Activated T-cell treated with anti-CD3 and anti-CD28 coated beads for 4 hours (primary cell): ENCODE data around the gene TM9SF1.
"Not testable (repeated sequence)": the region's sequence is repeated elsewhere in the genome, so short reads cannot be mapped to it uniquely, and the experiment has no call there.

ENCODE experiments used
- DNase-seq: peaks from one replicate; pipeline ENCODE4 v3.0.0-alpha.2; 2020

TM9SF1 gene

DNA sequence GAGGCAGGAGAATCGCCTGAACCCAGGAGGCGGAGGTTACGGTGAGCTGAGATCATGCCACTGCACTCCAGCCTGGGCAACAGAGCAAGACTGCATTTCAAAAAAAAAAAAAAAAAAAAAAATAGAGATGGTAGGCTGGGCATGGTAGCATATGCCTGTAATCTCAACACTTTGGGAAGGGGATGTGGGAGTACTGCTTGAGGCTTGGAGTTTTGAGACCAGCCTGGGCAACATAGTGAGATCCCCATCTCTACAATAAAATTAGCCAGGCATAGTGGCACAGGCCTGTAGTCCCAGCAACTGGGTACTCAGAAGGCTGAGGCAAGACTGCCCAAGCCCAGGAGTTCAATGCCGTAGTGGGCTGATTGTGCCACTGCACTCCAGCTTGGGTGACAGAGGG, 27.7 kb upstream of the TM9SF1 start:
- not testable (repeated sequence) for DNase-seq

DNA sequence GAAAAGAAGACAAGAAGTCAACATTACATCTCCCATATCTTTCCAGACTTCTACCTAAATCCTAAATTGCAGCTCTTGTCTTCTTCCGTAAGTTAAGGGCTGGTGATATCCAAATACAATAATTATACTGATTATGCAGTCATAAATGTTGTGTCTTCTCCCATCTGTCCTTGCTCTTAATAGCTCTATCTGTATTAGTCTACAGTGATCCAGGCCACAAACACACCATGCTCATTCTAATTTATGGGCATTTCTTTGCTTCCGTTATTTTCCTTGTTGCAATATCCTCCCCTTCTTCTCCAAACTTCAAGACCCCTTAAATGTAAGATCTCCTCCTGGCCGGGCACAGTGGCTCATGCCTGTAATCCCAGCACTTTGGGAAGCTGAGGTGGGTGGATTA, 24.3 kb upstream of the TM9SF1 start:
- no peak for DNase-seq

DNA sequence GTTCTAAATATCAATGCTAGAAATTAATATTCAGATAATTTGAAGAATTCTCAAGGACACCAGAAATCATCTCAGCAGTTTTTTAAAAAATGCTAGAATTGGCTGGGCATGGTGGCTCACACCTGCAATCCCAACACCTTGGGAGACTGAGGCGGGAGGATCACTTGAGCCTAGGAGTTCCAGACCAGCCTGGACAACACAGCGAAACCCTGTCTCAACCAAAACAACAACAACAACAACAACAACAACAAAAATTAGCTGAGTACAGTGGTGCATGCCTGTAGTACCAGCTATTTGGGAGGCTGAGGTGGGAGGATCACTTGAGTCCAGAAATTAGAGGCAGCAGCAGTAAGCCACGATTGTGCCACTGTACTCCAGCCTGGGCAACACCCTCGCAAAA, 23.8 kb upstream of the TM9SF1 start:
- no peak for DNase-seq

DNA sequence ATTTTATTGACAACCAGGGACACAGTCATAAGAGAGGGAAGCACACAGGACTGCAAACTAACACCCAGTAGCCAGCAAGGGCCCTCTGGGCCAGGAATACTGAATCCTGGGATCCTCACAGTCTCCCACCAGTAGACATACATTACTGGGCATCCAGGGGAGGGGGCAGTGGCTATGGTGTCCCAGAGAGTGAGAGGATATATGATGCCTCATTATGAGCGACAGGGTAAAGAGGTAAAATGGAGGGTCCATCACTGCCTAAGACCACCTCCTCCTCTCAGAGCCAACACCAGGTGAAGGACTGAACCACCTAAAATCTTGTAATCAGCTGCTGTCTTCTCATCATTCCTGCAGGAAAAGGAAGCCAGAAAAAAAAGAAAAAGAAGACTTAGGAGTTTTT, 21.6 kb upstream of the TM9SF1 start:
- DNase-seq = not testable (repeated sequence)

DNA sequence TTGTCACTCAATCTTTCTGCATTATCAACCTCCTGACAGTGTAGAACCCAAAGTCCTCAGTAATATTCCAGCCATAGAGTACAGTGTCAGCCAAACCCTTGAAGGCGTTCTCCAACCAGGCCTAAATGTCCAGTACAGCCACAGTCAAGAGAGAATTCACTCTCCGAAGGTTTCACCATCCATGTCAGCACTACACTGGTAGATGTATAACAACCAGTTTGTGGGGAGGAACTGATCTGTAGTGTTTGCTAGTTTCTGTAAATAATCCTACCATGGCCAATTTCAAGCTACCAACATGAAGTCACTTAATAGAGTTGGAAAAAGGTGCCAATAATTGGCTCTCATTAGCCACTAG, 21.1 kb upstream of the TM9SF1 start:
- DNase-seq = no peak

DNA sequence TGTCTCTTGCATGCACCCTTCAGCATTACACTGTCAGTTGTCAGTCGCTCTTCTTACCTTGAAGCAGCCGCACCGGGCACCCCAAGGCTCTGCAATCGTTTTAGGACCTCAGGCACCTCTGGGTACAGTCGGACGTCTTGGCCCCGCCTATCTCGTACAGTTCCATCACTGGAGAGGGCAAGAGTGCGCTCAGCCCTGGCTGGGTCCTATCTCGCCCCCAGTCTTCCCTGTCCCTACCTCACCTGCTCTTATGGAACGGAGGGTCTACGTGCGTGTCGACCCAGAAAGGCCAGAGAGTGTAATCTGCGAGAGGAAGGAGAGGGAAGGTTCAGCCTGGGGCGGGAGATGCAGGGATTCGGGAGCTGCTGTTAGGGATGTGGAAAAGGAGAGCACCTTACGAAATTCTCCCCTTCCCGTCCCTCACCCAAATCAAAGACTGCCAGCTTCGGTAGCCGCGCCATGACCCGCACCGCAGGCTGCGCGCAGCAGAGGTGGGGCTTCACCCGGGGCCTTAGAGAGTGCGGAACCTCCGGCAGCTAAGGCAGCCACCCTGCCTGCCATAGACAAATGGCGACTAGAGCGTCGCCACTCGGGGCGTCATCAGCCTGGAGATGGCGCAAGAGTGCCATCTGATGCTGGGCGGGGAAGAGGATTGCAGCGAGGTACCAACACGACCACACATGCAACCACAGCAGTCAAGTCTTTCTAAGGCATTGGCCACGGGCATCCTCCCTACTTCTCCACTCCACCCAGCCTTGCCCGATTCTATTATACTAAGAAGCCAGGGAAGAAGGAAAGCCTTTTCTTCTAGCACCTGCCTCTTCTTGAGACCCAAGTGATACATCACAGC, 20.5 kb upstream of the TM9SF1 start, which contains the start of gene MDP1:
TSS of gene MDP1 (minus strand) at position 572 of the 850 bp plus-strand sequence. CDS start at position 461, 111 bp downstream.
- peak; percentile 74 for DNase-seq

DNA sequence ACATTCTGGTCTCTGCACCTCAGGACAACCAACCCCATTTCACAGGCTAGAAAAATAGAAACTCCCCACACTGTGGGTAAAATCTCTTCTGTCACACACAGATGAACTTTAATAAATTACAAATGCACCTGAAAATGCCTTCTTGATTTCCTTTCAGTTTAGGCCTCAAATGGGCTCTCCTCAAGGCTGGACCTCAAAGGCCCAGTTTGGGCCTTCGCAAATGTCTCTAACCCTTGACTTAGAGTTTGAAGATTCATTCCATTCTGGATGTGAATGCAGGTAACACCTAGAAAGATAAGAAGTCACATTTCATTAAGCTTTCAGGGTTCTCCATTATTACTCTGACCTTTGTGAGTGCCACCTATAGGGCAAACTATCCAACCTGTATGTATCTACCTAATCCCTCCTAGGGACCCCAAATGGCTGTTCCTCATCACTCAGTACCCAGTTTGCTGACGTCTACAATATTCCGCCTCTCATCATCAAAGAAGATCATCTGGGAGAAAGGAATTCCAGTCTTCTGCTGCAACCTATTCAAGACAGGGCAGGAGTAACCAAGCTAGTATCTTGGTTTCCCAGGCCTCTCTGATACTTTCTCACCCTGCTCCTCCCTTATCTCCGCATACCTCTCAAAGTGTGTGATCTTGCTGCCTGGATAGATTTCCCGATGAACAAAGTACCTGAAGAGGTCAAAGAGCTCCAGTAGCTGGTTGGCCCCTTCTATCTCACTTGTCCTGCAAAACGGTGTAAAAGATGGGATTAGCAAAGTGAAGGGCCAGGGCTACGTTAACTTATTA, 18.8 kb upstream of the TM9SF1 start:
- DNase-seq = no peak

DNA sequence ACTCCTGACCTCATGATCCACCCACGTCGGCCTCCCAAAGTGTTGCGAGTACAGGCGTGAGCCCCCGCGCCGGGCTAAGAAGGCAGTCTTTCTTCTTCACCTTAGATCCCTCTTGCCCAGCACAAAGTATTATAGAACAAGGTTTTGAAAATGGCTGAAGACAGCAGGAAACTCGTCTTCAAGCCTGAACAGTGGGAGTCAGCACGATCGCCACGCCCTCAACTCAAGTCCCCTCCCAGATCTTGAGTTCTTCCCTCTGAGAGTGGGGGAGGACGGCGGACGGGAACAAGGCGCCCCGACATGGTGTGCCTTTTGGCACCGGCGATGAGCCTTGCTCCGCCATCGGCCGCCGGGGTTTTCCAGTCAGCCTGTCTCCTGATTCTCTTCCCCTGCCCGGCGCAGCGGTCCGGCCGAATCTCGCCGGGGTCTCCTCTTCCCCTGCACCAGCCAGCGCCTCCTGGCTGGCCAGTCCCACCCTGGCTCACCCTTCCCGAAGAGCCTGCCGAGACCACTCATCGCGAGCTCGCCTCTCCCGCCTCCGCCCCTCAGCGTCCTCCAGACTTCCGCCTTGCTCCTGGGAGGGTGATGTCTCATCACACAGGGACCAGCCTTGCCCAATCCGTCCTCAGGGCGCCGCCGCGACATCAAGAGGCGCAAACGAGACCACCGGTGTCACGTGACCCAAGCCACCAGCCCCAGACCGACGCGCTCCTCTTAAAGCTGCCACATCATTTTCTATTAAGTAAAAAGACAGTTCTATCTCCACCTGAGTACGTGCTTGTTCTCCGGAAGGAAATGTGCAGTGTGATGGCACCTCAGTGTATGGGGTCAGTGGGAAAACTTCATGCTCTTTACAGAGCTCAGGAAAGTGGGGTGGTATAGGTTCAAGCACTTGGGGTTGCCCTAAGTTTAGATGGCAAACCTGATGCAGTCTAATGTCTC, 18.0 kb upstream of the TM9SF1 start, which contains the start of gene CHMP4A:
TSS of gene CHMP4A (minus strand) at position 565 of the 942 bp plus-strand sequence. CDS start at position 516, 49 bp downstream.
- DNase-seq = peak; percentile 89

DNA sequence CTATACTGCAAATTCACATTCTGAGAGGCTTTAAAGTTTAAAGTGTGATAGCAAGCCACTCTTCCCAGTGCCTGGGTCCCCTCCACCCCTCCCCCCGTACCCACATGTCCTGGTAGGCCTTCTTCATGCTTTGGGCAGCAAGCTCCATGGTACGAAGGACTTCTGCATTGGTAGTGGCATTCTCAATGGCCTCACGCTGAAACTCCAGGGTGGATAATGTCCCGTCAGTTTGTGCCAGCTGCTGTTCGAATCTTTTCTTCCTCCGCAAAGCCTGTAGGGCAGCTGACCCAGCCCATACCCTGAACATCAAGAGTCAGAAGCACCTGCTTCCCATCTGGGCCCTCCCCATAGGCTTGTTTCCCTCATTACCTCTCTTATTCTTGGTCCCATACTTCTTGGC, 16.1 kb upstream of the TM9SF1 start:
- DNase-seq = no peak

DNA sequence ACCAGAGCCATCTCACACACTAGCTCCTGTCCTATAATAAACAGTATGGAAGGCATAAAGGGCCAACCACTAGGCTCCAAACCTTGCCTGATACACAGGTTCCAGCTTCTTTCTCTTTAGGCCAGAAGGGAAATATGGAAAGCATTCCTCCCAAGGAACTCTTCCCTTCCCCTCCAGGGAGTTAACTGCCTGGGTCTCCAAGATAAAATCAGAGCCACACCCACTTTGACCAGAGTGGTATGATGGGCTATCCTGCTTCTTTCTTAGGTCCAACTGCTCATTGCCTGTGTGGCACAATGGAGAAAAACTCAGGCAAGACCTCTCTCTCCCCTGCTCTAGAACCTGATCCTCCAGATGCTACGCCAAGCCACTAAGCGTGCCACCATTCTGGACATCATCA, 12.4 kb upstream of the TM9SF1 start:
- no peak for DNase-seq

DNA sequence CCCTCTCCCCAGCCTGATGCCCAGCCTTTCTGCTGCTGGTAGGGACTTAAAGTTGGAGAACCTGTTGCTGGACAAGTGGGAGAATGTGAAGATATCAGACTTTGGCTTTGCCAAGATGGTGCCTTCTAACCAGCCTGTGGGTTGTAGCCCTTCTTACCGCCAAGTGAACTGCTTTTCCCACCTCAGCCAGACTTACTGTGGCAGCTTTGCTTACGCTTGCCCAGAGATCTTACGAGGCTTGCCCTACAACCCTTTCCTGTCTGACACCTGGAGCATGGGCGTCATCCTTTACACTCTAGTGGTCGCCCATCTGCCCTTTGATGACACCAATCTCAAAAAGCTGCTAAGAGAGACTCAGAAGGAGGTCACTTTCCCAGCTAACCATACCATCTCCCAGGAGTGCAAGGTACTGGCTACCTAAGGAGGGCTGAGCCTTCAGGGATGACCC, 11.9 kb upstream of the TM9SF1 start:
- DNase-seq = no peak

DNA sequence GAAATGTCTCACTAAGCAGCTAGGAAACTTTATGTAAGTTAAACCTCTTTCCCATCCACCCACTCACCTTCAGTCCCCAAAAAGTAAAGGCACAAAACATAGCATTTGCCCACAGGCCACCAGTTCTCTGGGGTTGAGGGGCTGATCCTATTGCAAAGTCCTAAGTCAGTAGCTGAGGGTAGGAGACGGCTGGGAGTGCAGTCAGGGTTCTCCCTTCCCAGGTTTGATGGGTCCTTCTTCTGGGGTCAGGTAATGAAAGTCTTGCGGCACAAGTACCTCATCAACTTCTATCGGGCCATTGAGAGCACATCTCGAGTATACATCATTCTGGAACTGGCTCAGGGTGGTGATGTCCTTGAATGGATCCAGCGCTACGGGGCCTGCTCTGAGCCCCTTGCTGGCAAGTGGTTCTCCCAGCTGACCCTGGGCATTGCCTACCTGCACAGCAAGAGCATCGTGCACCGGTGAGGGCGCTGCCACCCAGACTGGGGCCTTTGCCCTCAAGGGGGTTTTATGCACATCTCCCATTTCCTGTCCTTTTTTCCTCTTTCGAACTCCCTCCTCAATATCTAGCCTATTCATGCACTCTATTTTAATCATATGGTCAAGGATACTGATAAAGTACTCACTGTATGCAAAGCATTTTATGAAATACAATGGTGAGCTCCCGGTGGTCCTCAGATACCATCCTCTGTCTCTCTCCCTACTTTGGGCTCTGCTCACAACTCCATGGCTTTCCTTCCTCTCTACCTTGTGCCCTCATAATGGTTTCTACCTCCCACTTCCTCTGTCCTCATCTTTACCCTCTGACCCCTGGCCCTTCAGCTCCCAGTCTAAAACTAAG, 11.2 kb upstream of the TM9SF1 start:
- DNase-seq = no peak

DNA sequence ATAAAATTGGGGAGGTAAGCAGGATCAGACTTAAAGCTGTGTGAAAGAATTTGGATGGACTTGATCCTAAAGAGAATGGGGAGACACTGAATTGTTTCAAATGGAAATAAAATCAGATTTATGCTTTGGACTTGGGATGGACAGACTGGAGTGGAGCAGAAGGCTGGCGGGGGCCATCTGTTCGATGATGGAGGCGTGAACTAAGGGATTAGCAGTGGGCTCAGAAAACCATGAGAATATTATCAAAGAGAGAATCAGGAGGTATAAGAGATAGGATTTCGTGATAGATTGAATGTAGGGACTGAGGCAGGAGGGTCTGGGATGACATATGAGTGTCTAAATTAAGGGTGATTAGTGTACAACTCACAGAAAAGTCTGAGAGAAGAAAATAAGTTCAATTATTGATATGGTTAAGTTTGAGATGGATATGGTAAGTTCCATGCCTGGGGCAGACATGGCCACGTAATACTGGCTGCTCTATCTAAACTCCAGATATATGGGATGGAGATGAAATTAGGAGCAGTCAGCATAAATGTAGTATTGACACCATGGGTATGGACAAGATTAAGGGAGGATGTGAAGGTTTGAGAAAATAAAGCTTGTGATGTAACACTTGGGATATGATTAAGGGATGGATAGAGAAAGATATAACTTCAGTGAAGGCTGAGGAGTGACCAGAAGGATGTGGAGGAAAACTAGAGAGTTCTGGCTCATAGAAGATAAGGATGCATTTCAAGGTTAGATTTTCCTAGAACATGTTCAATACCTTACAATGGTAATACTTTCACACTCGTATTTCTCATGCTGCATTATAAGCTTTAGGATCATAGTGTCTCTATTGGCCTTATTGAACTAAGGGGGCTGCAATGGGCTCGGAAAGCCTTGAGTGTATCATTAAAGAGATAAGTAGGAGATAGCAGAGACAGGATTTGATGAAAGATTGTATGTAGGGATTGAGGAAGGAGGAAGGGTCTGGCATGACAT, 9.2 kb upstream of the TM9SF1 start:
- no peak for DNase-seq

DNA sequence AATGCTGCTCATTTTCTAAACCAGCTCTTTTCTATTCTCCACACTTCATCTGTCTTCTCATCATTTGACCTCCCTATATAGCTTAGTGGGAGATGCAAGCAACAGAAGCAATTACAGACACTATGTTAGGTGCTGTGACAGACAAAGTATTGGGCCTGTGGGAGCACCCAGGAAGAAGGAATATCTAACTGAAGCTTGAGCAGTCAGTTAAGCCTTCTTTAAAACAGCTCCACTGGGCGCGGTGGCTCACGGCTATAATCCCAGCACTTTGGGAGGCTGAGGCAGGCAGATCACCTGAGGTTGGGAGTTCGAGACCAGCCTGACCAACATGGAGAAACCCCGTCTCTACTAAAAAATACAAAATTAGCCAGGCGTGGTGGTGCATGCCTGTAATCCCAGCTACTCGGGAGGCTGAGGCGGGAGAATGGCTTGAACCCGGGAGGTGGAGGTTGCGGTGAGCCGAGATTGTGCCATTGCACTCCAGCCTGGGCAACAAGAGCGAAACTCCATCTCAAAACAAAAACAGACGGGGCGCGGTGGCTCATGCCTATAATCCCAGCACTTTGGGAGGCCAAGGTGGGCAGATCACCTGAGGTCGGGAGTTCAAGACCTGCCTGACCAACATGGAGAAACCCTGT, 8.1 kb upstream of the TM9SF1 start:
- not testable (repeated sequence) for DNase-seq

DNA sequence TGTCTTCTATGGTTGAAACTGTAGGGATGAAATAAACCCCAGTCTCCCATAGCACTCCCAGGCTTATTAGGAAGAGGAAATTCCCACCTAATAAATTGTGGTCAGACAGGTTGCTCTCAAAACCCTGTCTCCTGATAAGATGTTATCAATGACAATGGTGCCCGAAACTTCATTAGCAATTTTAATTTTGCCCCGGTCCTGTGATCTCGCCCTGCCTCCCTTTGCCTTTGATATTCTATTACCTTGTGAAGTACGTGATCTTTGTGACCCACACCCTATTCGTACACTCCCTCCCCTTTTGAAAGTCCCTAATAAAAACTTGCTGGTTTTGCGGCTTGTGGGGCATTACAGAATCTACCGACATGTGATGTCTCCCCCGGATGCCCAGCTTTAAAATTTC, 7.3 kb upstream of the TM9SF1 start:
- DNase-seq = not testable (repeated sequence)

DNA sequence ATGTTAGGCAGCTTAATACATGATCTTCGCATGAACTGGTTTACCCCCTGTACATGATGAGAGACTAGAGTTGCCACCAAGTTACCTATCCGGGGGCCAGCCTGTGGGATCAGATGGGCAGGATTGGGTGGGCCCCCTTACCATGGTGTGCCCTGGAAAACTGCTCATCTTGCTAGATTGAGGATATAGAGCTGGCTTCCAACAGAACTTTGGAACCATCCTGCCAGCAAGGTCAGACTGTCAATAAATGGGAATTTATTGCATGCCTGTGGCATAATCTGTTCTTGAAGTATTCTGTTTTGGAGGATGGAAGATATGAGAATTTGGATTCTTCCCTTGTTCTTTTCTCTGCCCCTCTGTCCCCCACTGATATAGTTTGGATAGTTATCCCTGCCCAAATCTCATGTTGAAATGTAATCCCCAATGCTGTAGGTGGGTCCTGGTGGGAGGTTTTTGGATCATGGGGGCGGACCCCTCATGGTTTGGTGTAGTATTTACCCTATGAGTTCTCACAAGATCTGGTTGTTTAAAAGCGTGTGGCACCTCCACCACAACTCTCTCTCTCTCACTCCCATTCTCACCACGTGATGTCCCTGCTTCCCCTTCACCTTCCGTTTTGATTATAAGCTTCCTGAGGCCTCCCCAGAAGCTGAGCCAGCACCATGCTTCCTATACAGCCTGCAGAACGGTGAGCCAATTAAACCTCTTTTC, 3.7 kb upstream of the TM9SF1 start:
- DNase-seq = no peak

DNA sequence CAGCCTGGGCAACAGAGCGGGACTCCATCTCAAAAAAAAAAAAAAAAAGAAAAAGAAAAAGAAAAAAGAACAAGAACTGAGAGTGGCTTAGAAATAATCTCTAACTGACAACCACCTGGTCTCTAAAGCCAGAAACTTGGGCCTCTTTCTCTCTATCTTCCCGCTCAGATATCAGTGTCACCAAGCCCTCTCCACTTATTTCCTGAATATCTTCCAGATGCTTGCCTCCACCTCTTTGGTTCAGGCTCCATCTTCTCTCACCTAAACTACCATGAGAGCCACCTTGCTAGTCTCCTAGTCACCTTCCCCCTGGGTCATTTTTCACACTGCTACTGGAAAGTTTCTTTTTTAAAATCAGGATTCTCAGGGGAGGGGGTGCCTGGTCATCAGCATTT, 1.8 kb upstream of the TM9SF1 start:
- no peak for DNase-seq

DNA sequence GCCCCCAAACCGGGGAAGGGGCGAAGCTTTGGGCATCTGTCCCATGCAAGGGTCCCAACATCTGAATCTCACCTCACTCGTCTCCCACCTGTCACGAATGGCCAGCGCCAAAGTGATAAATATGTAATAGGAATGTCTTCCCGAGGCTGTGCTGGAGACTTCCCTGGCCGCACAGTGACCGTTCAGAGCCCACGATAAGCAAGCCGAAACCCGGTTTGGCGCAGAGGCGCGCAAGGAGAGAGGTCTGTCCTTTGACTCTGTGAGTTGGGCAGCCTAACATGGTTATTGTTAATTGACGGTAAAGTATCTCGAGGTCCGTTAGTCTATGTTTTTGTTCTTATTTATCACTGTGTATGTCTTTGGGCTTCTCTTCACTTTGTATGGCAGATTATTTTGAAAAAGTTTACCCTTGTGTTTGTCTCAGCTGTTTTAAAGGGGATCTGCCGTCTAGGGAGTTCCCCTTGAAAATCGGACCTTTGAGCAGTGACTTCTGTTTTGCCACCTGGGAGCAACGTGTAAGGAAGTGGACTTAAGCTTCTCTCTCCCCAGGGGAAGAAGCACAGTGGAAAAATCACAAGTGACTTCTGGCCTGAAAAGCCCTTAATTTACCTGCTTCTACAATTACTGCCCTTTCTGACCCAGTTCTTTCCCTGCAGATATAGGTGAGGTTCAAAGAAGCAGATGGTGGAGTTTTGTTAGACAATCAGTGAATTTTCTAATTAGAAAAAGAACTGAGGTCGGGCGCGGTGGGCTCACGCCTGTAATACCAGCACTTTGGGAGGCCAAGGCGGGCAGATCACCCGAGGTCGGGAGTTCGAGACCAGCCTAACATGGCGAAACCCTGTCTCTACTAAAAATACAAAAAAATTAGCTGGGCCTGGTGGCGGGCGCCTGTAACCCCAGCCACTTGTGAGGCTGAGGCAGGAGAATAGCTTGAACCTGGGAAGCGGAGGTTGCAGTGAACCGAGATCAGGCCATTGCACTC, 1.1 kb upstream of the TM9SF1 start:
- DNase-seq = no peak
